Gastrocnemius medialis (tissue), 4 donors: Measurements from ENCODE around the gene RASSF4.

Experiments
- POLR2A ChIP-seq, 2 donors: fragments of 450-650 bp; IDR thresholded peaks; one replicate each; pipeline ENCODE4 v1.6.1; 2017; ENCODE audit warnings: antibody characterized with exemption in 2 of 2, mild to moderate bottlenecking in 2 of 2, moderate library complexity in 2 of 2
- TF ChIP-seq, protein P1 (sequence below), 5 experiments: fragments of 450-650 bp in 3 of 5; fragments of 200-600 bp in 2 of 5; sonication (generic) in 2 of 5; IDR thresholded peaks in 4 of 5; conservative IDR thresholded peaks in 1 of 5; 1 replicate in 4 of 5; 2 replicates in 1 of 5; pipeline ENCODE4 v1.5.1; 2016 to 2019; ENCODE audit warnings: antibody characterized with exemption in 5 of 5, mild to moderate bottlenecking in 3 of 5, moderate library complexity in 3 of 5

DNA sequence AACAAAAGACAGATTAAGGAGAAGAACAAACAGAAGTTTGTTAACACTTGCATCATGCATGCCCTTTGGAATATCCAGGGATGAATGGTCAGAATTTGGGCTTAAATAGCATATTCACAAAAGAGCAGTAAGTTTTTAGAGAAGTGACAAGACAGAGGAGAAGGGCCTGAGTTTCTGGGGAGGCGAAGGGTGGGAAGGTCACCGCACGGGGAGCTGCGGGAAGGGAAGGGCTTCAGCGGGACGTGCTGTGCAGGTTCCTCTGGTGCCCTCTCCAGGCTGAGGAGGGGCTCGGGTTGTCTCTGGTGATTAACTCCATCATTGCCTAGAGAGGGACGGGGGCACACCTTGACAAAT is 30.7 kb downstream of the RASSF4 start:
- TF ChIP-seq, protein P1, sequence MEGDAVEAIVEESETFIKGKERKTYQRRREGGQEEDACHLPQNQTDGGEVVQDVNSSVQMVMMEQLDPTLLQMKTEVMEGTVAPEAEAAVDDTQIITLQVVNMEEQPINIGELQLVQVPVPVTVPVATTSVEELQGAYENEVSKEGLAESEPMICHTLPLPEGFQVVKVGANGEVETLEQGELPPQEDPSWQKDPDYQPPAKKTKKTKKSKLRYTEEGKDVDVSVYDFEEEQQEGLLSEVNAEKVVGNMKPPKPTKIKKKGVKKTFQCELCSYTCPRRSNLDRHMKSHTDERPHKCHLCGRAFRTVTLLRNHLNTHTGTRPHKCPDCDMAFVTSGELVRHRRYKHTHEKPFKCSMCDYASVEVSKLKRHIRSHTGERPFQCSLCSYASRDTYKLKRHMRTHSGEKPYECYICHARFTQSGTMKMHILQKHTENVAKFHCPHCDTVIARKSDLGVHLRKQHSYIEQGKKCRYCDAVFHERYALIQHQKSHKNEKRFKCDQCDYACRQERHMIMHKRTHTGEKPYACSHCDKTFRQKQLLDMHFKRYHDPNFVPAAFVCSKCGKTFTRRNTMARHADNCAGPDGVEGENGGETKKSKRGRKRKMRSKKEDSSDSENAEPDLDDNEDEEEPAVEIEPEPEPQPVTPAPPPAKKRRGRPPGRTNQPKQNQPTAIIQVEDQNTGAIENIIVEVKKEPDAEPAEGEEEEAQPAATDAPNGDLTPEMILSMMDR (IDR thresholded peaks at IDR 0.05 in 4 of 5, conservative IDR thresholded peaks at IDR 0.05 in 1 of 5) = peak in 1 of 5 experiments; percentile 32
- no peak for TF ChIP-seq POLR2A (IDR thresholded peaks at IDR 0.05)
